ENCODE data around the gene TACC2.

TACC2 gene

DNA sequence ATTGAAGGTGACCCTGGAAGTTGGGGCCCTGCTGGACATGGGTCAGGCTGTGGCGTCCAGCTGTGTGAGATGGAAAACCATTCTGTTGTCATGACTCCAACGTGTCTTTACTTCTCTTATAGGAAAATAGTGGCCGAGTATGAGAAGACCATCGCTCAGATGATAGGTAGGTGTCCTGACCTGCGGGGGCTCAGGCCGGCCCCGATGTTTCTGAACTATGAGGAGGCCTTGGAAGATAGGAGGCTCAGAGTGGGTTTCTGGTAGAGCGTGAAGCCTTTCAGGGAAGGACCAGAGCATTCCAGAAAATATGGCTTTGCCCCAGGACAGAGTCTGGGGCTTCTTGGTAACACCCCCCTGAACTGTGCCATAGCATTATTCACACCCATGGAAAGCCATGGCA is 252.9 kb downstream of the TACC2 start:
- no peak overlapping the region for H3K27ac ChIP-seq (ENCODE audit: low read length)
- H3K4me3 ChIP-seq (ENCODE audit: low read depth in 1 of 2, low read length in 2 of 2): no peak overlapping the region
- peaks cover 0 to 5% of the 10 kb centered on the region in 2 donors for H3K4me1 ChIP-seq (ENCODE audit: control insufficient read depth in 1 of 2, insufficient read depth in 2 of 2, low read length in 2 of 2)
- no peaks in the 10 kb centered on the region for H3K27me3 ChIP-seq (ENCODE audit: low read depth, low read length)
- H3K36me3 ChIP-seq (ENCODE audit: control insufficient read depth in 1 of 2, insufficient read depth in 2 of 2, low read length in 2 of 2): peaks cover 21 to 61% of the 10 kb centered on the region in 2 donors
- no peaks in the 10 kb centered on the region for H3K9me3 ChIP-seq (ENCODE audit: control insufficient read depth in 1 of 2, low read length in 2 of 2)

DNA sequence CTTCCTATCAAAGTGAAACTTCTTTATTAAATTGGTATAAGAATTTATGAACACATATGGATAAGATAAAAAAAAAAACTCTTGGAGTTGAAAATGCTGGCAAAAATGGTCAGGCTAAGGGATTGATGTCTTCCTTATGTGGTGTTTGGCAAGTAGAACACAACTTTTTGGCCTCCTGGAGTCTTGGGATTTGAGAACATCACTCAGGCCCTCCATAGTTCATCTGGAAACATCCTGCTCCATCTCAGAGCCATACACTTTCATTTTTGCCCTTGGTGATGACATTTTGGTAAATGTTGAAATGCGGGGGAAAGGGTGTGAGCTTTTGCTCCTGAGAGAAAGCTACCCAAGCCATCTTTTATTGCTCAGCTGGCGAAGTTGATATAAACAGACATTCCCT is 254.6 kb downstream of the TACC2 start:
- no peaks in the 10 kb centered on the region for H3K9me3 ChIP-seq (ENCODE audit: control insufficient read depth in 1 of 2, low read length in 2 of 2)
- peaks cover 13 to 63% of the 10 kb centered on the region in 2 donors for H3K36me3 ChIP-seq (ENCODE audit: control insufficient read depth in 1 of 2, insufficient read depth in 2 of 2, low read length in 2 of 2)
- peaks cover 0 to 5% of the 10 kb centered on the region in 2 donors for H3K4me1 ChIP-seq (ENCODE audit: control insufficient read depth in 1 of 2, insufficient read depth in 2 of 2, low read length in 2 of 2)
- no peak overlapping the region for H3K27ac ChIP-seq (ENCODE audit: low read length)
- no peak overlapping the region for H3K4me3 ChIP-seq (ENCODE audit: low read depth in 1 of 2, low read length in 2 of 2)
- no peaks in the 10 kb centered on the region for H3K27me3 ChIP-seq (ENCODE audit: low read depth, low read length)

DNA sequence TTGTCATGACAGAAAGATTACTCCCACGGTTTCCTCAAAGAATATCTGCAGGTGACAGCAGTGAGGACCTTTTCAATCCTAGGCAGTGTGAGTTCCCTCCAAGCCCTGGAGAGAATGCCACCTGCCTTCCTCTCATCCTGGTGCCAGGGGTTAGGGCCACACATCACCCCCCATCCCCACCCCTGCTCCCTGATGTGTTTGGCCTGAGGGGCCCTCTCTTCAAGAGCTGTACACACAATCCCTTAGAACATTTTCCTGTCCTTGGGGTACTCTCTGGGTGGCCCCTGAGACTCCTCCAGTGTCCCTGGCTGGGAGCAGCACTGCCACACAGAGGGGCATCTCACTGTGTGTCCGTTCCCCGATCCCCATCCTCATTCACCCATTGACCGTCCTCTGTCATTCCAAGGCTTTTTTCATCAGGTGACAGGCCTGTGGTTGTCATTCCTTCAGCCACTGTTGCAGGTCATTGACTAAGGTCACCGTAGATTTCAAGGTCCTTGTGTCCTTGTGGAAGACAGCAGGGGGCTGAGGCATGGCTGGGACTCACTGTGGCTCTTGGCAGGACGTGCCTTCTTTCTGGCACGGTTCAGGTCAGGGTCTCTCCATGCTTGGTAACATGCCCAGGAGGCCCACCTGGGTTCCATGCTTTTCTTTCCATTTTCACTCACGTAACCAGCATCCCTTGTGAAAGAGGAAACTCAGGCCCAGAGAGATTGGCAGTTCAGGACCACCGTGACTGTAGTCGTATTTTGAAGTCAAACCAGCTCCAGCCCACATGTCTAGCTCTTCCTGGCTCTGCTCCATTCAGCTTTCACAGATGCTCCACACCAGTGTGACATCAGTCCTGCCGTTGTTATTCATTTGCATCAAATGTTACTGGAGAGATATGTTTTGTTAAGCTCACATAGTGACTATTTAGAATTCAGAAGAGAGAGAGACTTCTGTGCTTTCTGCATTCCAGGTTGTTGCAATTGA is 255.3 kb downstream of the TACC2 start:
- H3K27ac ChIP-seq (ENCODE audit: low read length): no peak overlapping the region
- H3K9me3 ChIP-seq (ENCODE audit: control insufficient read depth in 1 of 2, low read length in 2 of 2): no peaks in the 10 kb centered on the region
- H3K36me3 ChIP-seq (ENCODE audit: control insufficient read depth in 1 of 2, insufficient read depth in 2 of 2, low read length in 2 of 2): peaks cover 13 to 67% of the 10 kb centered on the region in 2 donors
- no peaks in the 10 kb centered on the region for H3K27me3 ChIP-seq (ENCODE audit: low read depth, low read length)
- peaks cover 0 to 5% of the 10 kb centered on the region in 2 donors for H3K4me1 ChIP-seq (ENCODE audit: control insufficient read depth in 1 of 2, insufficient read depth in 2 of 2, low read length in 2 of 2)
- no peak overlapping the region for H3K4me3 ChIP-seq (ENCODE audit: low read depth in 1 of 2, low read length in 2 of 2)

DNA sequence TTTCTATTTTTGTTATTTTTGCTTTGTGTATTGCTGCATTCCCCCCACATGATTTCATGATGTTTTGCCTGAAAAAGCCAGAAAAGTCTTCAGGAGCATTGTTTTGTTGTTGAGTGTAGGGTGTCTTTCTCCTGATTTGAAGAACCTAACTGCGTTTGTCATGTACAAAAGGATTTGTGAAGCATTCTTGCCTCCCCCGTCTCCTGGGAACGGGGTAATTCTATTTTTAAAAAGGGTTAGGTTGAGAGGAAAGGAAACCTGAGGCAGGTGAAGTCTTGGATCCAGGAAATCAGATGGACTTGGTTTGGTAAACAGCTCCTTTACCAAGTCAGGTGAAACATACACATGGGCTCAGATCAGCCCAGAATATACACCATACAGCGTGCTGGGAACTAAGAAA is 256.2 kb downstream of the TACC2 start:
- H3K27me3 ChIP-seq (ENCODE audit: low read depth, low read length): no peaks in the 10 kb centered on the region
- H3K4me3 ChIP-seq (ENCODE audit: low read depth in 1 of 2, low read length in 2 of 2): no peak overlapping the region
- H3K9me3 ChIP-seq (ENCODE audit: control insufficient read depth in 1 of 2, low read length in 2 of 2): no peaks in the 10 kb centered on the region
- H3K4me1 ChIP-seq (ENCODE audit: control insufficient read depth in 1 of 2, insufficient read depth in 2 of 2, low read length in 2 of 2): peaks cover 0 to 5% of the 10 kb centered on the region in 2 donors
- H3K36me3 ChIP-seq (ENCODE audit: control insufficient read depth in 1 of 2, insufficient read depth in 2 of 2, low read length in 2 of 2): peaks cover 13 to 66% of the 10 kb centered on the region in 2 donors
- H3K27ac ChIP-seq (ENCODE audit: low read length): no peak overlapping the region

DNA sequence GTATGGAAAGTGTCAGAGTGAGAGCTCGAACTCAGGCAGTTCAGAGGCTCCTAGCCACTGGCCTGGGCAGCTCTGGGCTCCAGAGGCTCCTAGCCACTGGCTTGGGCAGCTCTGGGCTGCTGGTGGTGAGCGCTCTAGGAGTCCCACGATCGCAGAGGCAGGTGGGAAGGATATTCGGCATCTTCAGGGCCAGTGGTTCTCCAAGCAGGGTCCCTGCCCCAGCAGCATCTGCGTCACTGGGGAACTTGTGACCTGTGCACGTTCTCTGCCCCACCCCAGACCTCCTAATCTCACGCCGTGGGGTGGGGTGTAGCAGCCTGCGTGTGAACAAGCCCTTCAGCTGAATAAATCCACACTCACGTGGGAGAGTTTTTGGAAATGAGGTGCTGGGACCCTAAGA is 256.9 kb downstream of the TACC2 start:
- no peaks in the 10 kb centered on the region for H3K27me3 ChIP-seq (ENCODE audit: low read depth, low read length)
- H3K9me3 ChIP-seq (ENCODE audit: control insufficient read depth in 1 of 2, low read length in 2 of 2): no peaks in the 10 kb centered on the region
- no peak overlapping the region for H3K4me3 ChIP-seq (ENCODE audit: low read depth in 1 of 2, low read length in 2 of 2)
- H3K36me3 ChIP-seq (ENCODE audit: control insufficient read depth in 1 of 2, insufficient read depth in 2 of 2, low read length in 2 of 2): peaks cover 13 to 58% of the 10 kb centered on the region in 2 donors
- no peak overlapping the region for H3K27ac ChIP-seq (ENCODE audit: low read length)
- peaks cover 0 to 5% of the 10 kb centered on the region in 2 donors for H3K4me1 ChIP-seq (ENCODE audit: control insufficient read depth in 1 of 2, insufficient read depth in 2 of 2, low read length in 2 of 2)

DNA sequence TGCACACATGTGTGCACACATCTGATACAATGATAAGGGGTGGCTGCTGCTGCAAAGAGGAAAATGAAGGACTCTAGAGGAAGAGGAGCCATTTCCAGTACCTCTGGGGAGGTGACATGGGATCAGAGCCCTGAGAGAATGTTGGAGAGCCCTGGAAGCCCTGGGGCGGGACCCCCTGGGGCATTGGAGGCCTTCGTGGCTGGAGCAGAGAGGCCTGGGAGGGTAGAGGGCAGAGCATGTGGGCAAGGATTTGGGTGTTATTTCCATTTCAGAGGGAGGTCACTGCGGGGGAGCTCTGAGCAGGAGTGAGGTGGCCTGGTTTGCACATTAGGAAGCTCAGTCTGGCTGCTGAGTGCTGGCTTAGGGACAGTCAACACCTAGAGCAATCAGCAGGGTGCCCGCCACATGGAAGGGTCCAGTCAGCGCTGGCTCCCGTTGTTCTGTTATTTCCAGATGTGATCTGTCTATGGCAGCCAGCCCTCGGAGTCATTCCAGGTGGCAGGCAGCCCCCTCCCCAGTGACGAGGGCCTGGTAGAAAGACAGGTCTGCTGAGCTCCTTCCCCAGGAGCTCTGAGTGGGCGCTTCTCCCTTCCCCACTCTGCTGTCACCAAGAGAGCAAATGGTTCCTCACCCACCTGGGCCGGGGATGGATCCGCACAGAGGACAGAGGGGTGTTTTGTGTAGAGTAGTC is 258.0 kb downstream of the TACC2 start:
- H3K4me3 ChIP-seq (ENCODE audit: low read depth in 1 of 2, low read length in 2 of 2): no peak overlapping the region
- no peak overlapping the region for H3K27ac ChIP-seq (ENCODE audit: low read length)
- H3K27me3 ChIP-seq (ENCODE audit: low read depth, low read length): no peaks in the 10 kb centered on the region
- H3K4me1 ChIP-seq (ENCODE audit: control insufficient read depth in 1 of 2, insufficient read depth in 2 of 2, low read length in 2 of 2): peaks cover 0 to 5% of the 10 kb centered on the region in 2 donors
- H3K36me3 ChIP-seq (ENCODE audit: control insufficient read depth in 1 of 2, insufficient read depth in 2 of 2, low read length in 2 of 2): peaks cover 13 to 49% of the 10 kb centered on the region in 2 donors
- H3K9me3 ChIP-seq (ENCODE audit: control insufficient read depth in 1 of 2, low read length in 2 of 2): no peaks in the 10 kb centered on the region

DNA sequence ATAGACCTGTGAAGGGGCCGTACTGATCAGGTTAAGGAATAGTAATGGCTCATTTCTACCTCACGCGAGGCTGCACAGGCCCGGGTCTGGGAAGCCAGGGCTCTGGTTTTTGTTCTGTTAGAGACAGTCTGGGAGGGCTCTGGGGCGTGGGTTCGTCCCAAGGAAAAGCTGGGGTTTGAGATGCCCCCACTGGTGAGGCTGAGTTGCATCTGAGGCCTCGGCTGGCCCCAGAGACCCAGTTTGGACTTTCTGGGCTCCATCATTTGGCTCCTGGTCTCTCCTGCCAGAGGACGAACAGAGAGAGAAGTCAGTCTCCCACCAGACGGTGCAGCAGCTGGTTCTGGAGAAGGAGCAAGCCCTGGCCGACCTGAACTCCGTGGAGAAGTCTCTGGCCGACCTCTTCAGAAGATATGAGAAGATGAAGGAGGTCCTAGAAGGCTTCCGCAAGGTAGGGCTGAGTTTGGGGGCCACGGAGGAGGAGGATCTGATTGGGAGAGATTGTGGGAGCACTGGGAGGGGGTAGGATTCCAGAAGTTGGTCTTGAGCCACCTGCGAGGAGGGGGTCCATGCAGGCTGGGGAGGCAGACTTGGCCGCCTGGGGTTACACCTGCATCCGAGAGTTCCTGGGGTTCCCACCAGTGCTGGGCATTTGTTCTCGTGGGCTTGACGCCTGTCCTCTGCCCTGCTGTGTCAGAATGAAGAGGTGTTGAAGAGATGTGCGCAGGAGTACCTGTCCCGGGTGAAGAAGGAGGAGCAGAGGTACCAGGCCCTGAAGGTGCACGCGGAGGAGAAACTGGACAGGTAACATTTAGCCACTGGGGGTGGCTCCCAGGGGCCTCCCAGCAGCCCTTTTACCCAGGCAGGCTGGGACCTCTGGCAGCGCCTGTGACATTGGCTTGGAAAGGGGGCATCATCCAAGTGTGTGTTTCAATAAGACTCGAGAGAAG is 259.7 kb downstream of the TACC2 start:
- peaks cover 0 to 15% of the 10 kb centered on the region in 2 donors for H3K4me1 ChIP-seq (ENCODE audit: control insufficient read depth in 1 of 2, insufficient read depth in 2 of 2, low read length in 2 of 2)
- no peaks in the 10 kb centered on the region for H3K27me3 ChIP-seq (ENCODE audit: low read depth, low read length)
- H3K36me3 ChIP-seq (ENCODE audit: control insufficient read depth in 1 of 2, insufficient read depth in 2 of 2, low read length in 2 of 2): peaks cover 15 to 50% of the 10 kb centered on the region in 2 donors
- H3K9me3 ChIP-seq (ENCODE audit: control insufficient read depth in 1 of 2, low read length in 2 of 2): no peaks in the 10 kb centered on the region
- H3K27ac ChIP-seq (ENCODE audit: low read length): no peak overlapping the region
- H3K4me3 ChIP-seq (ENCODE audit: low read depth in 1 of 2, low read length in 2 of 2): no peak overlapping the region

DNA sequence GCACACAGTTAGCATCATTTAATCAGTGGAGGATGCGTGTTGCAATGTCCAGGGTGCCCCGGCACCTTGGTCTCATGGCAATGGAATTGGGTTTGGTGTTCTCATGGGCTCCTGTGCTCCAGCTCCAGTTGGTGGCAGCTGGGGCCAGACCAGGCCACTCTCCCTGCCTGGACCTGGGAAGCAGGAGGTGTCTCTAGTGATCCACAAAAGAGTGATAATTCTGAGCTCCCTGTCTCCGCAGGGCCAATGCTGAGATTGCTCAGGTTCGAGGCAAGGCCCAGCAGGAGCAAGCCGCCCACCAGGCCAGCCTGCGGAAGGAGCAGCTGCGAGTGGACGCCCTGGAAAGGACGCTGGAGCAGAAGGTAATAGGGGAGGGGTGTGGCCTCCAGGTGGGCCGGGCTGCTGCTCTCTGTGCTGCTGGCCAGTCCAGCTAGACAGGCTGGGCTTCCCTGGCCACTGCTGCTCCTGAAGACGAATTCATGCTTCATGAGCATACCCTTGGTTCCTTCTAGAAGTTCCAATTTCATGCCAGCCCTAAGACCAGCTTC is 260.4 kb downstream of the TACC2 start:
- H3K9me3 ChIP-seq (ENCODE audit: control insufficient read depth in 1 of 2, low read length in 2 of 2): no peaks in the 10 kb centered on the region
- no peak overlapping the region for H3K27ac ChIP-seq (ENCODE audit: low read length)
- H3K36me3 ChIP-seq (ENCODE audit: control insufficient read depth in 1 of 2, insufficient read depth in 2 of 2, low read length in 2 of 2): peaks cover 12 to 44% of the 10 kb centered on the region in 2 donors
- H3K27me3 ChIP-seq (ENCODE audit: low read depth, low read length): no peaks in the 10 kb centered on the region
- peaks cover 0 to 10% of the 10 kb centered on the region in 2 donors for H3K4me1 ChIP-seq (ENCODE audit: control insufficient read depth in 1 of 2, insufficient read depth in 2 of 2, low read length in 2 of 2)
- H3K4me3 ChIP-seq (ENCODE audit: low read depth in 1 of 2, low read length in 2 of 2): no peak overlapping the region

DNA sequence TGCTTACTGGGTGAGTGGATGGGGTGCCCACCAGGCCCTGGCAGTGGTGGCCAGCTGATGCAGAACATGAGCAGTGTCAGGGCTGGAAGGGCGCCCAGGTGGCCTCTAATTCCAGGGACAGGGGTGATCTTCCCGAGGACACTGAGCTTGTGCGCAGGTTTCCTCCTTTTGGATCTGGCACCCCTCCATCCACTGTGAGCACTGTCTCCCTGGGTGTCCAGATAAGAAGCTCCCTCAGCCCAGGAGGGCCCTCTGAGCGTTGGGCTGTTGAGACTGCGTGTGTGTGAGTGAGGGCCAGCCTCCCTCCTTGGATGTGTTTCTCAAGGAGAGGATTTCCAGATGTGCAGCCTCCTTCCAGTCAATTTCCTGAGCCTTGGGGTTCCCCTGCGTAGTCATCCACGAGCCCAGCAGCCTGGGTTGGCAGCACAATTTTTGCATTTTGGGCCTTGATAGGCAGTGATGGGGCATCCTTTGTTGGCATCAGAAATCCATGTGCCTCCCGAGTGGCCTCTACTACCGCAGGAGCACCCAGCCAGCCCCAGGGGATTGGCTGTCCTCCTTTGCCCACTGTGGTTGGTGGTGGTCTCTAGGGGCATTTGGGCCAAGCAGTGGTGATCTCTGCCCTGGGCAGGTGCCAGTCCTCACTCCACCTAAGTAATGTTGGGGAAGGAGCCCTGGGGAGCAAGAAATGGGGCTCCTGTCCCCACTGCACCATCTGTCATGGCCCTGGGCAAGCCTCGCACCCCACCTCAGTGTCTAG is 261.2 kb downstream of the TACC2 start:
- Histone ChIP-seq H3K27ac (ENCODE audit: low read length) (no peak overlapping the region), H3K36me3 (ENCODE audit: control insufficient read depth in 1 of 2, insufficient read depth in 2 of 2, low read length in 2 of 2) (peaks cover 7 to 37% of the 10 kb centered on the region in 2 donors), H3K27me3 (ENCODE audit: low read depth, low read length) (no peaks in the 10 kb centered on the region), H3K4me1 (ENCODE audit: control insufficient read depth in 1 of 2, insufficient read depth in 2 of 2, low read length in 2 of 2) (peaks cover 0 to 10% of the 10 kb centered on the region in 2 donors), H3K4me3 (ENCODE audit: low read depth in 1 of 2, low read length in 2 of 2) (no peak overlapping the region), H3K9me3 (ENCODE audit: control insufficient read depth in 1 of 2, low read length in 2 of 2) (no peaks in the 10 kb centered on the region)
